ENCODE measurements around the gene SCN9A. TPM values are rescaled to one million over a fixed set of nuclear protein-coding genes. Genes with fewer than 3 reads are reported as not detected.

SCN9A gene
- total RNA-seq, 4 donors from 2014 or later: 1.1 to 8.8 (median 5.2) TPM

DNA sequence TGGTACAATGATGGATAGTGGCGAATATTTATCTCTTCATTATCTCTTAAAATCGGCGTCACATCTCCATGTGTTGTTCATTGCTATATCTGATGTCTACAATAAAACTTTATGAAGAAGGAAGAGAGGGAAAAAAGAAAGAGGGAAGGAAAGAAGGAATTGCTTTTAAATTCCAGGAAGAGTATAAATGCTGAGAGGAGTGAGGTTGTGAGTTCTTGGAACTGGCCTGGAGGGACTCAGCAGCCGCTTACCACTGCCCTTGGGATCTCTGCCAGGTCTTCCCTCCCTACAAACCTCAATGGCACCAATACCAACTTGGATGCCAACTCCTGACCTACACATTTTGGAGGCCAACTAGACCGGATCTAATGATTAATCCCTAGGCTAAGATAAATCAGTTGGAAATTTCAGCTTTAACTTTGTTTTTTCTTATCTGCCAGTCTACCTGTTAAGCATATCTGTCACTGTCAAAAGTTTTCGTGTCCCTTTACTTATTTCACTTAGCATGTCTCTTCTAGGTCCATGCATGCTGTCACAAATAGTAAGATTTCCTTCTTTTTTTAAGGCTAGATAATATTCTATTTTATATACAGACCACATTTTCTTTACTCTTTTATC, 9.8 kb downstream of the SCN9A start:
- TF ChIP-seq POLR2AphosphoS5 (IDR thresholded peaks at IDR 0.05) (no peak), EP300 (IDR thresholded peaks at IDR 0.05) (no peak), POLR2A (IDR thresholded peaks at IDR 0.05) (no peak)
- TF ChIP-seq, protein P1, sequence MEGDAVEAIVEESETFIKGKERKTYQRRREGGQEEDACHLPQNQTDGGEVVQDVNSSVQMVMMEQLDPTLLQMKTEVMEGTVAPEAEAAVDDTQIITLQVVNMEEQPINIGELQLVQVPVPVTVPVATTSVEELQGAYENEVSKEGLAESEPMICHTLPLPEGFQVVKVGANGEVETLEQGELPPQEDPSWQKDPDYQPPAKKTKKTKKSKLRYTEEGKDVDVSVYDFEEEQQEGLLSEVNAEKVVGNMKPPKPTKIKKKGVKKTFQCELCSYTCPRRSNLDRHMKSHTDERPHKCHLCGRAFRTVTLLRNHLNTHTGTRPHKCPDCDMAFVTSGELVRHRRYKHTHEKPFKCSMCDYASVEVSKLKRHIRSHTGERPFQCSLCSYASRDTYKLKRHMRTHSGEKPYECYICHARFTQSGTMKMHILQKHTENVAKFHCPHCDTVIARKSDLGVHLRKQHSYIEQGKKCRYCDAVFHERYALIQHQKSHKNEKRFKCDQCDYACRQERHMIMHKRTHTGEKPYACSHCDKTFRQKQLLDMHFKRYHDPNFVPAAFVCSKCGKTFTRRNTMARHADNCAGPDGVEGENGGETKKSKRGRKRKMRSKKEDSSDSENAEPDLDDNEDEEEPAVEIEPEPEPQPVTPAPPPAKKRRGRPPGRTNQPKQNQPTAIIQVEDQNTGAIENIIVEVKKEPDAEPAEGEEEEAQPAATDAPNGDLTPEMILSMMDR (IDR thresholded peaks at IDR 0.05): no peak
- 55% methylated on average over 6 of the region's 6 CpGs for WGBS
- Histone ChIP-seq H3K27me3 (no peaks in the 10 kb centered on the region), H3K27ac (no peak overlapping the region), H3K36me3 (no peaks in the 10 kb centered on the region), H3K4me3 (no peak overlapping the region), H3K4me1 (no peaks in the 10 kb centered on the region), H3K9me3 (no peaks in the 10 kb centered on the region)
- DNase-seq (ENCODE audit: low spot score in 2 of 2): no peak

DNA sequence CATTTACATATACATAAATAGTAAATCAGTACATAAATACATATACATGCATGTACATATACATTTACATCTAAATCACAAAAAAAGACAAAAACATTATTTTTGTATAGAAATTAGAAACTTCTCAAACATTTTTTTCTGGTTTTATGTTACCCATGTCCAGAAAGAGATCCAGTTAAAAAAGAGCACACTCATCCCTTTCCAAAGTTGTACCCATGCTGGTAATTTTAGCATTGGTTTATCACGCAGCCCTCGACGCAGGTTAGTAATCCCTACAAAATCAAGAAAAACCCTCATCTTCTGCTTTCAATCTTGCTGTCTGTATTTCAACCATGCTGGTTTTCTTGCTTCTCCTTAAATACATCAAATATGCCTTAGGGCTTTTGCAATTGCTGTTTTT, 10.5 kb downstream of the SCN9A start:
- Histone ChIP-seq H3K27ac (no peak overlapping the region), H3K4me1 (no peaks in the 10 kb centered on the region), H3K9me3 (no peaks in the 10 kb centered on the region), H3K27me3 (no peaks in the 10 kb centered on the region), H3K36me3 (no peaks in the 10 kb centered on the region), H3K4me3 (no peak overlapping the region)
- TF ChIP-seq POLR2A (IDR thresholded peaks at IDR 0.05) (no peak), EP300 (IDR thresholded peaks at IDR 0.05) (no peak)
- DNase-seq (ENCODE audit: low spot score in 2 of 2): no peak
- whole genome bisulfite sequencing: 67% methylated on average over 3 of the region's 3 CpGs

DNA sequence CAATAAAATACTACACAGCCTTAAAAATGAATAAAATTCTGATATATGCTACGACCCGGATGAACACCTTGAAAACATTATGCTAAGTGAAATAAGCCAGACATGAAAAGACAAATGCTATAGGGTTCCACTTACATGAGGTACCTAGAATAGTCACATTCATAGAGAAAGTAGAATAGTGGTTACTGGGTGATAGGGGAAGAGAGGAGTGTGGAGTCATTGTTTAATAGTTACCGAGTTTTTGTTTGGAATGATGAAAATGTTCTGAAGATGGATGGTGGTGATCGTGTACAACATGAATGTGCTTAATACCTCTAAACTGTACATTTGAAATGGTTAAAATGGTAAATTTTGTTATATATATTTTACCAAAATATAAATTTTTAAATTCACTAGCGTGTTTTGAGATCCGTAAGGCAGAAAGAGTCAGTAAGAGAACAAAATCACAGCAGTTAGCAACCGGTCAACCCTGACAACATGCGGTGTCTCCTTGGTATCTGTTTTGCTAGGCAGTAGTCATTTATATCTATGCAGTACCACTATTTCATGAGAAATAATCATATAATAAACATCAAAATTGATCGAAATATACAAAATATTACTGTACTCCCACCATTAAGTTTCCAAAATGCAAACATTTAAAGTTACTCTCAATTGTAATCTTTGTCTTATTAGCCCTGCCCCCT, 11.1 kb downstream of the SCN9A start:
- H3K9me3 ChIP-seq: no peaks in the 10 kb centered on the region
- no peaks in the 10 kb centered on the region for H3K36me3 ChIP-seq
- H3K4me1 ChIP-seq: no peaks in the 10 kb centered on the region
- H3K27me3 ChIP-seq: no peaks in the 10 kb centered on the region
- no peak overlapping the region for H3K27ac ChIP-seq
- WGBS: 89% methylated on average over 9 of the region's 9 CpGs
- DNase-seq (ENCODE audit: low spot score in 2 of 2): no peak
- TF ChIP-seq EP300 (IDR thresholded peaks at IDR 0.05): no peak
- TF ChIP-seq, protein P1 (IDR thresholded peaks at IDR 0.05): no peak
- no peak for TF ChIP-seq POLR2AphosphoS5 (IDR thresholded peaks at IDR 0.05)
- no peak for TF ChIP-seq POLR2A (IDR thresholded peaks at IDR 0.05)
- H3K4me3 ChIP-seq: no peak overlapping the region

DNA sequence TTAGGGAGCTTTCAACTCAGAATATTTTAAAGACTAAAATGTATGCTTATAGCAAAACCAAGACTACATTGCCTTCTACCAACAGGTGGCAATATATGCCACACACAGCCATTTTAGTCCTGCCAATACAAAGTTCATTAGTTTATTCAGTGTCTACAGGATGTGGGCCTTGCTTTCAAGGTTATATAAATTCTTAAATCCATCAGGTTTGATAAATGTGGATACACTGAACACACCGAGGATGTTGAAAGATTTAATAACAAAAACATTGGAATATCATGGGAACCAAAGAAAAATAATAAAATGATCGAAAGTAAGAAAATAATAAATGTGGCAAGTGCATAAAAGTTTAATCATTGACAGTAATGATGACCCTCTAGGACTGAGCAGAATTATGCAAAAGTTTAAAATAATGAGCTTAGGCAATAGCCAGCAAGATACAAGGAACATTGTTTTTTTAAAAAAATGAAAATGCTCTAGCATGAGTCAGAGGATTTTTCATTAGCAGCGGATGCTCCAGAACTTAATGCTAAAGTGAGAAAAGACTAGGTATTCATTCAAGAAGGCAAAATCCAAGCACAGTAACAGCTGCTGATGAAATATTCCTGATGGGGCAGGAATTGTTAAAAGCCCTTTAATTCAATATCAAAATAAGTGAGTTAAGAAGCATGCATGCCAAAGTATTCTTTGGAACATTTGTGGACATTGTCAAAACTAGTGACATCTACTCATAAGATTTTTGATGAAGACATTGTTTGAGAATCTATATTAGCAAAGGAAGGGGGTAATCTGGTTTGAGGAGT, 14.2 kb downstream of the SCN9A start:
- no peak for DNase-seq (ENCODE audit: low spot score in 2 of 2)
- Histone ChIP-seq H3K9me3 (no peaks in the 10 kb centered on the region), H3K27ac (no peak overlapping the region), H3K4me1 (no peaks in the 10 kb centered on the region), H3K36me3 (no peaks in the 10 kb centered on the region), H3K4me3 (no peak overlapping the region), H3K27me3 (no peaks in the 10 kb centered on the region)
- 75% methylated on average over 3 of the region's 3 CpGs for WGBS
- TF ChIP-seq, protein P1 (IDR thresholded peaks at IDR 0.05): peak in 1 of 2 donors; percentile 18
- TF ChIP-seq POLR2AphosphoS5 (IDR thresholded peaks at IDR 0.05) (no peak), EP300 (IDR thresholded peaks at IDR 0.05) (no peak)

DNA sequence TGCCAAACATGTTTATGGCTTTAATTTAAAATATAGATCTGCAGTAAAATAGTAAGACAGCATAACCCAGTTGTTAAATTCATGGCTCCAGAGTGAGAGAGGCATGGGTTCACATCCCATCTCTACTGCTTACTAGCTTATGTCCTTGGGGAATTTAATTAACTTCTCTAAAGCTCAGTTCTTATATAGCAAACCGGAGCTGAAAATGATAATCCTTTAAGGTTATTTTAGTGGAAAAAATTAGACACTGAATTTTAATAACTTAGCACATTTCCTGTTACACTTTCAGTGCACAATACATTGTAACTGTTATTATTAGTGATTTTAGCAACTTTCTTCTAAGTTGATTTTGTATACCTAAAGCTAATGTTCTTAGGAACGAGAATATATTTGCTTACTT, 14.8 kb downstream of the SCN9A start:
- no peak for TF ChIP-seq EP300 (IDR thresholded peaks at IDR 0.05)
- TF ChIP-seq, protein P1 (IDR thresholded peaks at IDR 0.05): no peak
- no peak for TF ChIP-seq POLR2A (IDR thresholded peaks at IDR 0.05)
- no peak for TF ChIP-seq POLR2AphosphoS5 (IDR thresholded peaks at IDR 0.05)
- no peaks in the 10 kb centered on the region for H3K9me3 ChIP-seq
- H3K27me3 ChIP-seq: no peaks in the 10 kb centered on the region
- H3K27ac ChIP-seq: no peak overlapping the region
- no peak for DNase-seq (ENCODE audit: low spot score in 2 of 2)
- H3K4me1 ChIP-seq: no peaks in the 10 kb centered on the region
- 83% methylated on average over 2 of the region's 2 CpGs for WGBS
- no peak overlapping the region for H3K4me3 ChIP-seq
- no peaks in the 10 kb centered on the region for H3K36me3 ChIP-seq
